ENCODE measurements around the gene FRY.
"Not testable (repeated sequence)": the region's sequence is repeated elsewhere in the genome, so short reads cannot be mapped to it uniquely, and the experiment has no call there.

FRY gene

GRCh38 chr13:32031025-32031814 is at the start of gene FRY:
Gene FRY, plus strand, starts transcription at chr13:32031774. Its CDS starts 22 bp downstream, at chr13:32031796.
- Histone ChIP-seq H3K9ac (no peak within 1 kb of the TSS), H4K20me1 (peaks cover 12% of the 10 kb centered on the region), H3K27ac (no peak within 1 kb of the TSS), H3K4me1 (peaks cover 9% of the 10 kb centered on the region; the same call in 1 of the 2 replicates), H3K4me3 (peak within 1 kb of the TSS; percentile 70), H3K27me3 (peaks cover 47% of the 10 kb centered on the region), H3K4me2 (peak within 1 kb of the TSS; percentile 95), H3K36me3 (no peaks in the 10 kb centered on the region), H3K9me3 (no peaks in the 10 kb centered on the region)
- TF ChIP-seq Cebpa-rat (IDR thresholded peaks at IDR 0.05): no peak

GRCh38 chr13:31982124-31982523 is 49.5 kb upstream of the FRY start:
- H3K9me3 ChIP-seq: no peaks in the 10 kb centered on the region; the same call in 1 of the 2 replicates
- no peak overlapping the region for H3K4me2 ChIP-seq
- H3K27me3 ChIP-seq: no peaks in the 10 kb centered on the region
- H4K20me1 ChIP-seq: no peaks in the 10 kb centered on the region
- TF ChIP-seq Cebpa-rat (IDR thresholded peaks at IDR 0.05): no peak
- H3K36me3 ChIP-seq: no peaks in the 10 kb centered on the region
- H3K4me3 ChIP-seq: no peak overlapping the region
- H3K27ac ChIP-seq: no peak overlapping the region
- H3K4me1 ChIP-seq: no peaks in the 10 kb centered on the region
- H3K9ac ChIP-seq: no peak overlapping the region

GRCh38 chr13:31982540-31982939 is 49.0 kb upstream of the FRY start:
- Histone ChIP-seq H3K4me3 (no peak overlapping the region), H3K4me2 (no peak overlapping the region), H3K9ac (no peak overlapping the region), H3K36me3 (no peaks in the 10 kb centered on the region), H3K27ac (no peak overlapping the region), H3K9me3 (no peaks in the 10 kb centered on the region; the same call in 1 of the 2 replicates), H3K27me3 (no peaks in the 10 kb centered on the region), H4K20me1 (no peaks in the 10 kb centered on the region), H3K4me1 (no peaks in the 10 kb centered on the region)
- TF ChIP-seq Cebpa-rat (IDR thresholded peaks at IDR 0.05): no peak

- H3K27ac ChIP-seq, H3K36me3 ChIP-seq, H3K4me1 ChIP-seq, H3K9ac ChIP-seq, H3K9me3 ChIP-seq, H3K4me3 ChIP-seq, H3K27me3 ChIP-seq, H3K4me2 ChIP-seq, H4K20me1 ChIP-seq: not testable (repeated sequence)
Measured at GRCh38 chr13:31983696-31984095, 47.9 kb upstream of the FRY start.

- H3K9ac ChIP-seq: not testable (repeated sequence)
Measured at GRCh38 chr13:31984388-31984787, 47.2 kb upstream of the FRY start.

GRCh38 chr13:31986676-31987470 is 44.7 kb upstream of the FRY start:
- Histone ChIP-seq H3K9ac (no peak overlapping the region), H3K4me3 (no peak overlapping the region), H3K27ac (no peak overlapping the region), H3K4me2 (no peak overlapping the region), H3K9me3 (no peaks in the 10 kb centered on the region; the same call in 1 of the 2 replicates), H3K27me3 (no peaks in the 10 kb centered on the region), H3K4me1 (no peaks in the 10 kb centered on the region), H3K36me3 (no peaks in the 10 kb centered on the region), H4K20me1 (no peaks in the 10 kb centered on the region)
- no peak for TF ChIP-seq Cebpa-rat (IDR thresholded peaks at IDR 0.05)

More at GRCh38 chr13:31984388-31984787, 47.2 kb upstream of the FRY start:
- H3K27ac ChIP-seq, H4K20me1 ChIP-seq, H3K4me1 ChIP-seq, H3K27me3 ChIP-seq, H3K4me2 ChIP-seq, H3K4me3 ChIP-seq, H3K36me3 ChIP-seq, H3K9me3 ChIP-seq: not testable (repeated sequence)

- no peak for TF ChIP-seq Cebpa-rat (IDR thresholded peaks at IDR 0.05)
- Histone ChIP-seq H3K9ac (no peak overlapping the region), H3K27ac (no peak overlapping the region), H3K27me3 (no peaks in the 10 kb centered on the region), H3K4me2 (no peak overlapping the region), H3K36me3 (no peaks in the 10 kb centered on the region), H3K4me1 (no peaks in the 10 kb centered on the region), H3K9me3 (no peaks in the 10 kb centered on the region; the same call in 1 of the 2 replicates), H3K4me3 (no peak overlapping the region), H4K20me1 (no peaks in the 10 kb centered on the region)
Measured at GRCh38 chr13:31987535-31988170, 43.9 kb upstream of the FRY start.

GRCh38 chr13:31994367-31994766 is 37.2 kb upstream of the FRY start:
- not testable (repeated sequence) for H3K4me2 ChIP-seq, H3K9ac ChIP-seq, H4K20me1 ChIP-seq, H3K4me3 ChIP-seq, H3K27me3 ChIP-seq, H3K36me3 ChIP-seq, H3K4me1 ChIP-seq, H3K27ac ChIP-seq
- H3K9me3 ChIP-seq: peaks cover 15% of the 10 kb centered on the region

- no peaks in the 10 kb centered on the region for H4K20me1 ChIP-seq
- H3K36me3 ChIP-seq: no peaks in the 10 kb centered on the region
- no peak for TF ChIP-seq Cebpa-rat (IDR thresholded peaks at IDR 0.05)
- H3K4me2 ChIP-seq: no peak overlapping the region
- H3K9ac ChIP-seq: no peak overlapping the region
- H3K9me3 ChIP-seq: peaks cover 15% of the 10 kb centered on the region
- H3K4me1 ChIP-seq: no peaks in the 10 kb centered on the region
- H3K4me3 ChIP-seq: no peak overlapping the region
- H3K27me3 ChIP-seq: no peaks in the 10 kb centered on the region
- no peak overlapping the region for H3K27ac ChIP-seq
Measured at GRCh38 chr13:31996601-31997000, 35.0 kb upstream of the FRY start.

- Histone ChIP-seq H3K9me3 (peaks cover 15% of the 10 kb centered on the region), H4K20me1 (no peaks in the 10 kb centered on the region), H3K27me3 (no peaks in the 10 kb centered on the region), H3K4me2 (no peak overlapping the region), H3K27ac (no peak overlapping the region), H3K4me1 (no peaks in the 10 kb centered on the region), H3K36me3 (no peaks in the 10 kb centered on the region), H3K4me3 (no peak overlapping the region), H3K9ac (no peak overlapping the region)
- TF ChIP-seq Cebpa-rat (IDR thresholded peaks at IDR 0.05): no peak
Measured at GRCh38 chr13:31997641-31998040, 33.9 kb upstream of the FRY start.
